C4-2B (cell line): ENCODE data around the gene PATJ.
"Not testable (repeated sequence)": the region's sequence is repeated elsewhere in the genome, so short reads cannot be mapped to it uniquely, and the experiment has no call there.

Experiments used
- CTCF ChIP-seq: fragments of 450-650 bp; conservative IDR thresholded peaks from 2 replicates; pipeline ENCODE4 v1.5.1; 2017; ENCODE audit warnings: mild to moderate bottlenecking
- ZFX ChIP-seq: fragments of 450-650 bp; IDR thresholded peaks from 2 replicates; pipeline ENCODE4 v1.6.1; 2017

GRCh38 chr1:61711257-61711656 lies 31.0 kb upstream of the PATJ start:
- not testable (repeated sequence) for TF ChIP-seq CTCF, ZFX
